Right lobe of liver (tissue), 4 donors: Measurements from ENCODE around the gene CNBP.

Experiments
- POLR2A ChIP-seq: fragments of 450-650 bp; IDR thresholded peaks from one replicate; pipeline ENCODE4 v1.6.1; 2017; ENCODE audit warnings: antibody characterized with exemption, mild to moderate bottlenecking
- TF ChIP-seq, protein P1 (sequence below), 4 donors: fragments of 200-600 bp in 3 of 4; fragments of 450-650 bp in 1 of 4; IDR thresholded peaks; one replicate each; pipeline versions ENCODE4 v1.5.1 to v1.8.0; 2016 to 2022; ENCODE audit warnings: antibody characterized with exemption in 4 of 4, mild to moderate bottlenecking in 2 of 4
- donor health status: DM: no; HTN: no; CAD: no.
- donor health status: DM: no; HTN: no; CAD: no.
- donor health status: DM: no; HTN: yes; CAD: no.

GRCh38 chr3:129205109-129205832, 21.6 kb upstream of the CNBP start:
- TF ChIP-seq, protein P1, sequence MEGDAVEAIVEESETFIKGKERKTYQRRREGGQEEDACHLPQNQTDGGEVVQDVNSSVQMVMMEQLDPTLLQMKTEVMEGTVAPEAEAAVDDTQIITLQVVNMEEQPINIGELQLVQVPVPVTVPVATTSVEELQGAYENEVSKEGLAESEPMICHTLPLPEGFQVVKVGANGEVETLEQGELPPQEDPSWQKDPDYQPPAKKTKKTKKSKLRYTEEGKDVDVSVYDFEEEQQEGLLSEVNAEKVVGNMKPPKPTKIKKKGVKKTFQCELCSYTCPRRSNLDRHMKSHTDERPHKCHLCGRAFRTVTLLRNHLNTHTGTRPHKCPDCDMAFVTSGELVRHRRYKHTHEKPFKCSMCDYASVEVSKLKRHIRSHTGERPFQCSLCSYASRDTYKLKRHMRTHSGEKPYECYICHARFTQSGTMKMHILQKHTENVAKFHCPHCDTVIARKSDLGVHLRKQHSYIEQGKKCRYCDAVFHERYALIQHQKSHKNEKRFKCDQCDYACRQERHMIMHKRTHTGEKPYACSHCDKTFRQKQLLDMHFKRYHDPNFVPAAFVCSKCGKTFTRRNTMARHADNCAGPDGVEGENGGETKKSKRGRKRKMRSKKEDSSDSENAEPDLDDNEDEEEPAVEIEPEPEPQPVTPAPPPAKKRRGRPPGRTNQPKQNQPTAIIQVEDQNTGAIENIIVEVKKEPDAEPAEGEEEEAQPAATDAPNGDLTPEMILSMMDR (IDR thresholded peaks at IDR 0.05) = no peak
- TF ChIP-seq POLR2A = no peak
